ENCODE results near the gene CEP135. TPM values are rescaled to one million over a fixed set of nuclear protein-coding genes. Genes with fewer than 3 reads are reported as not detected.

Gene CEP135
- total RNA-seq, 1 donor from 2014 or later: 16.8 TPM

- DNase-seq (ENCODE audit: extremely low spot score, unreplicated experiment): no peak
- Mint-ChIP-seq H3K36me3 (no peaks in the 10 kb centered on the region), H3K4me3 (no peak overlapping the region), H3K9me3 (no peaks in the 10 kb centered on the region), H3K27me3 (no peaks in the 10 kb centered on the region), H3K4me1 (ENCODE audit: unreplicated experiment) (peaks cover 11% of the 10 kb centered on the region), H3K27ac (no peak overlapping the region)
- no peak for TF ChIP-seq CTCF (conservative IDR thresholded peaks at IDR 0.05)
Observed at GRCh38 chr4:55925241-55925640, 23.5 kb upstream of the CEP135 start.

GRCh38 chr4:55926610-55927009 is 22.1 kb upstream of the CEP135 start:
- Mint-ChIP-seq H3K4me1 (ENCODE audit: unreplicated experiment) (peaks cover 20% of the 10 kb centered on the region), H3K27me3 (no peaks in the 10 kb centered on the region), H3K27ac (no peak overlapping the region), H3K9me3 (no peaks in the 10 kb centered on the region), H3K36me3 (no peaks in the 10 kb centered on the region), H3K4me3 (no peak overlapping the region)
- TF ChIP-seq CTCF (conservative IDR thresholded peaks at IDR 0.05): no peak
- DNase-seq (ENCODE audit: extremely low spot score, unreplicated experiment): no peak

- Mint-ChIP-seq H3K4me3 (no peak overlapping the region), H3K9me3 (no peaks in the 10 kb centered on the region), H3K4me1 (ENCODE audit: unreplicated experiment) (peaks cover 21% of the 10 kb centered on the region), H3K27ac (no peak overlapping the region), H3K27me3 (no peaks in the 10 kb centered on the region), H3K36me3 (no peaks in the 10 kb centered on the region)
- DNase-seq (ENCODE audit: extremely low spot score, unreplicated experiment): no peak
- TF ChIP-seq CTCF (conservative IDR thresholded peaks at IDR 0.05): no peak
Observed at GRCh38 chr4:55927803-55928437, 20.8 kb upstream of the CEP135 start.

GRCh38 chr4:55928846-55929245 is 19.9 kb upstream of the CEP135 start:
- no peak overlapping the region for H3K4me3 Mint-ChIP-seq
- H3K27me3 Mint-ChIP-seq: no peaks in the 10 kb centered on the region
- no peaks in the 10 kb centered on the region for H3K36me3 Mint-ChIP-seq
- no peak overlapping the region for H3K27ac Mint-ChIP-seq
- no peak for TF ChIP-seq CTCF (conservative IDR thresholded peaks at IDR 0.05)
- H3K9me3 Mint-ChIP-seq: no peaks in the 10 kb centered on the region
- DNase-seq (ENCODE audit: extremely low spot score, unreplicated experiment): no peak
- peaks cover 21% of the 10 kb centered on the region for H3K4me1 Mint-ChIP-seq (ENCODE audit: unreplicated experiment)

- Mint-ChIP-seq H3K27ac (peak overlapping the region; percentile 41), H3K27me3 (no peaks in the 10 kb centered on the region), H3K9me3 (no peaks in the 10 kb centered on the region), H3K4me1 (ENCODE audit: unreplicated experiment) (peaks cover 20% of the 10 kb centered on the region), H3K36me3 (no peaks in the 10 kb centered on the region), H3K4me3 (no peak overlapping the region)
- no peak for DNase-seq (ENCODE audit: extremely low spot score, unreplicated experiment)
- TF ChIP-seq CTCF (conservative IDR thresholded peaks at IDR 0.05): no peak
Observed at GRCh38 chr4:55931043-55931442, 17.7 kb upstream of the CEP135 start.

- H3K9me3 Mint-ChIP-seq: no peaks in the 10 kb centered on the region
- TF ChIP-seq CTCF (conservative IDR thresholded peaks at IDR 0.05): no peak
- peaks cover 14% of the 10 kb centered on the region for H3K4me1 Mint-ChIP-seq (ENCODE audit: unreplicated experiment)
- H3K36me3 Mint-ChIP-seq: no peaks in the 10 kb centered on the region
- H3K4me3 Mint-ChIP-seq: no peak overlapping the region
- peak overlapping the region; percentile 41 for H3K27ac Mint-ChIP-seq
- H3K27me3 Mint-ChIP-seq: no peaks in the 10 kb centered on the region
- no peak for DNase-seq (ENCODE audit: extremely low spot score, unreplicated experiment)
Observed at GRCh38 chr4:55931833-55932232, 16.9 kb upstream of the CEP135 start.

Measured in type B pancreatic cell (in vitro differentiated cells).